ENCODE results near the gene TVP23A. TPM values are rescaled to one million over a fixed set of nuclear protein-coding genes. Genes with fewer than 3 reads are reported as not detected.

Gene TVP23A
- polyA plus RNA-seq, 3 donors, result 0.06 to 0.17 (median 0.08) TPM

- H3K9ac ChIP-seq (ENCODE audit: insufficient read depth, low read length, poor library complexity, severe bottlenecking), result no peak overlapping the region
- Mint-ChIP-seq H3K4me1 (peaks cover 49% of the 10 kb centered on the region), H3K9me3 (no peaks in the 10 kb centered on the region), H3K27ac (peak overlapping the region in 6 of 7 donors; percentile 40 to 86 (median 64)), H3K4me3 (no peak overlapping the region), H3K27me3 (ENCODE audit: low read depth in 3 of 3) (no peaks in the 10 kb centered on the region), H3K36me3 (peaks cover 79 to 82% of the 10 kb centered on the region in 2 donors)
- H3K27me3 ChIP-seq (ENCODE audit: control insufficient read depth in 2 of 2, insufficient read depth in 2 of 2, low read length in 2 of 2), result no peaks in the 10 kb centered on the region
- intact Hi-C loops (cut with micrococcal nuclease), result loop anchor here in 1 of 2 donors (5.0 kb wide), 1 partner anchor 122 kb away; the partner anchor contains the start of gene CIITA
- peak overlapping the region in 1 of 2 donors; percentile 37 for H3K27ac ChIP-seq (ENCODE audit: low read depth in 1 of 2, low read length in 2 of 2)
- WGBS (ENCODE audit: insufficient coverage), result 100% methylated on average over 2 of the region's 4 CpGs
- DNase-seq, result peak; percentile 26 to 67 (median 43)
- H3K9me3 ChIP-seq (replicated peaks in 1 of 2; ENCODE audit: control insufficient read depth in 1 of 2, insufficient read depth in 1 of 2, low read length in 2 of 2), result no peaks in the 10 kb centered on the region
- no peak overlapping the region for H3K4me3 ChIP-seq (replicated peaks in 1 of 3; ENCODE audit: low read depth in 2 of 3, low read length in 3 of 3)
- no peak overlapping the region for H2AFZ ChIP-seq (ENCODE audit: insufficient read depth, low read depth, low read length, poor library complexity, severe bottlenecking)
- H3K36me3 ChIP-seq (replicated peaks in 1 of 2; ENCODE audit: control insufficient read depth in 1 of 2, insufficient read depth in 2 of 2, low read length in 2 of 2), result peaks cover 55 to 69% of the 10 kb centered on the region in 2 donors
- peaks cover 6% of the 10 kb centered on the region for H3K79me2 ChIP-seq (ENCODE audit: insufficient read depth, low read length)
- TF ChIP-seq CTCF (IDR thresholded peaks at IDR 0.05), result no peak
- H3K4me1 ChIP-seq (ENCODE audit: control insufficient read depth in 1 of 2, insufficient read depth in 2 of 2, low read length in 2 of 2), result peaks cover 33 to 45% of the 10 kb centered on the region in 2 donors
- H4K20me1 ChIP-seq (ENCODE audit: insufficient read depth, low read length), result no peaks in the 10 kb centered on the region
- H3K4me2 ChIP-seq (replicated peaks; ENCODE audit: extremely low read depth, low read length, poor library complexity, severe bottlenecking), result no peak overlapping the region
These were observed 63.7 kb downstream of the TVP23A start for GRCh38 chr16:10754941-10755340.

DNA sequence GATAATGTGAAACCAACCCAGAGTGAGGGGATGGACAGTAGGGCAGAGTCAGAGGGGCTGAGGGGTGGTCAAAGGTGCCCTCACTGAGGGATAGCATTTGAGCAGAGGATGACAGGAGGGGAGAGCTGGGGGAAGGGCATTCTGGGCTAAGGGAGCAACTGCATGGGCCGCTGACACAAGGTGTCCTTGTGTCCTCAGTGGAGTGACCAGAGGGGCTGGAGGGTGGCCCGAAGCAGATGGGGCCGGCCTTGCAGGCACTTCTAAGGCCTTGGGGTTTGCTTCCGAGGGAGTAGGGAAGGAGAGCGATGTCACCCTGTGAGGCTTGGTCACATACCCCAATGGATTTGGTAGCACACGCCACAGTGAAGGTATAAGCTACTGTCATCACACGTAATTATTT is 64.9 kb downstream of the TVP23A start:
- Histone ChIP-seq H2AFZ (ENCODE audit: insufficient read depth, low read depth, low read length, poor library complexity, severe bottlenecking) (peak overlapping the region; percentile 38), H3K9ac (ENCODE audit: insufficient read depth, low read length, poor library complexity, severe bottlenecking) (peak overlapping the region; percentile 57), H3K27ac (ENCODE audit: low read depth in 1 of 2, low read length in 2 of 2) (peak overlapping the region; percentile 85 to 88), H3K4me1 (ENCODE audit: control insufficient read depth in 1 of 2, insufficient read depth in 2 of 2, low read length in 2 of 2) (peaks cover 42 to 57% of the 10 kb centered on the region in 2 donors), H3K4me2 (replicated peaks; ENCODE audit: extremely low read depth, low read length, poor library complexity, severe bottlenecking) (peak overlapping the region; percentile 75), H3K9me3 (replicated peaks in 1 of 2; ENCODE audit: control insufficient read depth in 1 of 2, insufficient read depth in 1 of 2, low read length in 2 of 2) (no peaks in the 10 kb centered on the region), H3K79me2 (ENCODE audit: insufficient read depth, low read length) (peaks cover 6% of the 10 kb centered on the region), H3K4me3 (replicated peaks in 1 of 3; ENCODE audit: low read depth in 2 of 3, low read length in 3 of 3) (peak overlapping the region in 1 of 3 experiments; percentile 59), H4K20me1 (ENCODE audit: insufficient read depth, low read length) (no peaks in the 10 kb centered on the region), H3K36me3 (replicated peaks in 1 of 2; ENCODE audit: control insufficient read depth in 1 of 2, insufficient read depth in 2 of 2, low read length in 2 of 2) (peaks cover 53 to 69% of the 10 kb centered on the region in 2 donors), H3K27me3 (ENCODE audit: control insufficient read depth in 2 of 2, insufficient read depth in 2 of 2, low read length in 2 of 2) (no peaks in the 10 kb centered on the region)
- Mint-ChIP-seq H3K4me1 (peaks cover 60% of the 10 kb centered on the region), H3K36me3 (peaks cover 78 to 82% of the 10 kb centered on the region in 2 donors), H3K27me3 (ENCODE audit: low read depth in 3 of 3) (no peaks in the 10 kb centered on the region), H3K27ac (peak overlapping the region; percentile 90 to 98 (median 95)), H3K4me3 (peak overlapping the region in 1 of 2 donors; percentile 78), H3K9me3 (no peaks in the 10 kb centered on the region)
- WGBS (ENCODE audit: insufficient coverage), result 95% methylated on average over 3 of the region's 7 CpGs
- DNase-seq, result no peak
- no peak for TF ChIP-seq CTCF (IDR thresholded peaks at IDR 0.05)
- intact Hi-C loops (cut with micrococcal nuclease), result loop anchor here in 1 of 2 donors (5.0 kb wide), 1 partner anchor 124 kb away; the partner anchor contains the start of gene CIITA
